ENCODE data around the gene TRIM42.

Gene TRIM42

DNA sequence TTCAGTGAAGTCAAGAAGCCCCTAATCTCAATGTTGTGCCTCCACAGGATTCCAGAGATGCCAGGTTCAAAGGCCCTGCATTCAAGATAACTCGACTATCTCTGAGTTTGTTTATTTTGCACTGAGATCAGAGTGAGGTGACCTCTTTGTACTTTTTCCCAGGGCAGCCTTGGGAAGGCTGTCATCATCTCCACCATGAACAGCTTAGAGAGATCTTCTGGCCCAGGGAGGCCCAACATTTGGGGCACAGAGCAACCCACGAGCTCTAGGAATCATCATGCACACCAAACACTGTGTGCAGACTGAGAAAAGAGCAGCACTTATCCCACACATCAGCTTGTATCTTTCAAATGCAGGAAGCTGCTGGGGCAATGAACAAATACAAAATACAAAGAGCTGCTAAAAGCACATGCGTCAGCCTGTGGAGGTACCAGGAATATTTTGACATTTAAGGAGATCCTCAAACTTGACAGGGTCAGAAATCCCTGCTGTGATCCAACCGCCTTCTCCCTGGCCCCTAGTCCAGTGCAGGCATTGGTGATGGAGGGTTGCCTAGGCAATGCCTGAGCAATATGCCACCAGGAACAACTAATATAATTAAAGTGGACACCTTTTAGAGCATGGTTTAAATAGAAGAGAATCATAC lies 33.6 kb downstream of the TRIM42 start:
- no peak for DNase-seq

DNA sequence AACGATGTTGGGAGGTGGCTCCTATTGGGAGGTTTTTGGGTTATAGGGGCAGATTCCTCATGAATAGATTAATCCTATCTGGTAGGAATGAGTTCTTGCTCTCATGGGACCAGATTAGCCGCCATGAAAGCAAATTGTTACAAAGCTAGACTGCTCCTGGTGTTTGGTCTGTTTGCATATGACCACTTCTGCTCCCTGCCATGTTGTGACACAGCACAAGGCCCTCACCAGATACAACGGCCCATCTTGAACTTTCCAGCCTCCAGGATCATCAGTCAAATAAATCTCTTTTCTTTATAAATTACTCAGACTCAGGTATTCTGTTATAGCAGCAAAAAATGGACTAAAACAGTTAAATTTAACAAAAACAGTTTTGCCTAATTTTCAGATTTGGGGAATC lies 34.4 kb downstream of the TRIM42 start:
- no peak for DNase-seq

DNA sequence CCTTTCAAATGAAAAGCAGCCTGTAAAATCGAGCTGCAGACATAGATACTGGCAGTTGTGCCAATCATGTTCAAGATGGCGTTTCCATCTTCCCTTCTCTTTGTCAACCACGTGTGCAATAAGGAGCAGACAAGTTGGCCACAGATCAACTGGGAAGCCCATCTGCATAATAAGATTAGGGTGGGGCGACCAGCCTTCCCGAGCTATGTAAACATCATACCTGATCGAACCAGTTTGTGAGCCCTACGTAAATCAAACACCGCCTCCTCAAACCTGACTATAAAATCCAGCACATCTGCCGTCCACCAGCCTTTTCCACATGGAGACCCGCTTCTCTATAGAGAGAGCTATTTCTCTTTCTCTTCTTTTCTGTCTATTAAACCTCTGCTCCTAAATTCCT lies 37.2 kb downstream of the TRIM42 start:
- no peak for DNase-seq

DNA sequence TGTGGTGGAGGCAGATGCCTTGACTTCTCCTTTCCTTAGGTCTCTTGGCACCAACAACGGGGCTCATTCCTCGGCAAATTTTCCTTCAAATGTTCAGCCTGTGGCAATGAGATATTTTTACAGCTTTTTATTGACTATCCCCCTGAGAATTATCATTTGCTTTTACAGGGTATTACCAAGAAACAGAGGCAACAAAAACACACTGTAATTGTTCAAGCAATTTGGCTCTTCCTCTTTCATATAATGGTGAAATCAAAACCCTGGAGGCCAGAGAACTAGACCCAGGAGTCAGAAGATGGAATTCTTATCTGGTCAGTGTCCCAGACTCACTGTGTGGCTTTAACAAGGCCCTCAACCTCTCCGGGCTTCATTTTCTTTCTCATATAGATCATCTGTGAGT lies 40.1 kb downstream of the TRIM42 start:
- DNase-seq = no peak

DNA sequence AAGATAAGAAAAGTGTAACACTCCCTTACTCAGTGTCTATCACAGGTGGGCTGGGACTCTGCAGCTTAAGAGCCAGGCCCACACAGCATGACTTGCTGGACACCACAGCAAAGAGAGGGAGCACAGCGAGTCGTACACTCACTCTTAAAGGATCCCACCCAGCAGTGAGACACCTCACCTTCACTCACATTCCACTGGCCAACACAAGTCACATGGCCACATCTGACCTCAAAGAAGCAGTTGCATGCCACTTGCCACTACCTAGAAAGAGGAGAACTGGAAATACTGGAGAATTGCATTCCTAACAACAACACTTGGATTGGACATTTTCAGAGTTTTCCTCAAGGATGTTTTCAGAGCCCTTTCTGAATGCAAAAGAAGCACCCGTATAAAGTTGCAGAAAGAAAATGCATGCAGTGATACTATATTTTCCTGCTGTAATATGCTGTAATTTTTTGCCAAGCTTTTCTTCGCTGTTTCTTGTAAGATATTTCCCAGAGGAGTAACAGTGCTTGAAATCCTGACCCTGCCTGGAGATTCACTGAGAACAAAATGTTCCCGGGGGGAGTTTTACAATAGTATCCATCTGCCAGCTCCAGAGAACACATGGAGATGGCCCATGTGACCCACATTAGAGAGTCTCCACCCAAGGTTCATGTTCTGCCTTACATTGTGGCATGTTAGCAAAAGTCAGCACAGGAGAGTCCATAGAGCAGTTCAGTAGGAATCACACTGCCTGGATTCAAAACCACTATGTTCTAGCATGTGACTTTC lies 42.2 kb downstream of the TRIM42 start:
- no peak for DNase-seq

DNA sequence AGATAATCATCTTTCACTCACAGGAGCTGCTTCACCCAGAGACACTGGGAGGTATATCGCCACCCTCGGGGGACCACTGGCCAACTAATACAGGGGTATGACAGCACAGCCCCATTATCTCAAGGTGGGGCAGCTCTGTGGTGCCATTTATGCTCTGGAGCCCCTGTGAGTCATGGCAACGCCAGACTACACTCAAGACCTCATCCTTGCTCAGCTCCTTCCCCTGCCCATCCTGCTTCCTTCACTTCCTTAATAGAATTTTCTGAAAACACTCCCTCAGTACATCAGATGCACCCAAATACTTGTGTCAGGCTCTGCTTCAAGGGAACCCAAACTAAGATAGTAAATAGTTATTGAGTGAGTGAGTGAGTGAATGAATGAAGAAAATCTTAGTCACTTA lies 45.7 kb downstream of the TRIM42 start:
- no peak for DNase-seq

DNA sequence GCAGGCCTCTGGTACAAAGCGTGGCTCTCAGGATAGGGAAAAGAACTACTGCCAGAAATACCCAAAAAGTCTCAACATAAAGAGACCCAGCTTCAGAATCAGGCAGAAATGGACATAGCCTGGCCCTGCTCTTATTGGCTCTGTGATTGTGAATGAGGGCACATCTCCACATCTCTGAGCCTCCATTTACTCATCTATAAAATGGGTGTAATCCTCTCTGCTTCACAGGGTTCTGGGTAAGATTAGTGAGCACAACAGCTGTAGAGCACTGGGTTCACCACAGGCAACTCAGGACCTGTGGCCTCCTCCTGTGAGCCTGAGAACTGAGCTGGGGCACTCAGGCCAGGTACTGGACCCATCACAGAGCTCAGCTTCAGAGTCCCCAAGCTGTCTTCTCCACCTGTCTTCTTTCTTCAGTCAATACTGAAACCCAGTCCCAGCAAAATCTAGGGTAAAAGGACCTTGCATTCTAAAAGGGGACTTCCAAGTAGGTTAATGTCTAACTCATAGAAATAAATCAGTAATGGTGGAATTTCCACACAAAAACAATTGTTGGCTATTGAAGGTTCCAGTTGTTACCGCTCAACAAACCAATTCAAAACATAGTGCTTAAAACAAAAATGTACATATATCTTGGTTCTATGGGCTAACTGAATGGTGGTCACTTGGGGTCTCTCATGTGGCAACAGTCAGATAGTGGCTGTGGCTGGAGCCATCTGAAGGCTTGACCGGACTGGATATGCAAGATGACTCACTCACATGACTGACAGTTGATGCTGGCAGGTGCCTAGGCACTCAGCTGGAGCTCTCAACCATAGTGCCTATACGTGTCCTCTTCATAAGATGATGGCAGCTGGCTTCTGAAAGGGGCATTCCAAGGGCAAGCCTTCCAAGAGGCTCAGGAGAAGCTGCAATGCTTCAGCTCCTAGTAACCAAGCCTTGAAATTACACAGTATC lies 47.3 kb downstream of the TRIM42 start:
- DNase-seq = no peak

DNA sequence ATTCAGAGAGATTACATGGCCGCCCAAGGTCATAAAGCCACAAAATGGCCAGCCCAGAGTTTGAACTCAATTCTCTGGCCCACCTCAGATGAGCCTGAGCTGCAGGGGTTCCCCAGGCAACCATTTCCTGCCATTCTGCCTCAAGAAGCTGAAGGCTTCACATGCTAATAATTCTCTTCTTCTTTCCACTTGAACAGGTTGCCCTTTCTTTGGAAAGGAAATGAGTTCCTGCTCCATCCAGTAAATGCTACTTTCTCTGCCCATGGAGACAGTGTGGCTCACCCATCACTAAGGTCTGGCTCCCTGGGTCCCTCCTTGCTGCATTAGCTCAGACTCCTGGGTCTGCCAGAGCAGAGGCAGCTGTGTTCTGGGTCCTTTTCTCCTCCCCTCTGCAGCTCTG lies 48.2 kb downstream of the TRIM42 start:
- no peak for DNase-seq

DNA sequence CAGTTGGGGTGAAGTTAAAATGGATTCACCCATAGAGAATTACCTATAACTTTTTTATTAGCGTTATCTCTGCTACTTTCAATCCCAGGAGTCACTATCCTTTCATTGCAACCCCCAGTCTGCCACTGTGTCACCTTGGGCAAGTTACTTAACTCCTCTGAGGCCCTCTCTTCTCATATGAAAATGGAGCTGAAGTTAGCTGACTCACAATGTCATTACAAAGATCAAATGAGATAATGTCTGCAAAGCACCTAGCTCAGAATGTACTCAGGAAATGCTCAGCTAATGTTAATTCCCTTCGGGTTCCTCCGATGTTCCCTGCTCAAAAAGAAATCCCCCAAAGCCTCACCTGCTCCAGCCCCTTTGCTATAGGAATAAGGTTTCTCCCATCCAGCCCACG lies 50.0 kb downstream of the TRIM42 start:
- DNase-seq = no peak

DNA sequence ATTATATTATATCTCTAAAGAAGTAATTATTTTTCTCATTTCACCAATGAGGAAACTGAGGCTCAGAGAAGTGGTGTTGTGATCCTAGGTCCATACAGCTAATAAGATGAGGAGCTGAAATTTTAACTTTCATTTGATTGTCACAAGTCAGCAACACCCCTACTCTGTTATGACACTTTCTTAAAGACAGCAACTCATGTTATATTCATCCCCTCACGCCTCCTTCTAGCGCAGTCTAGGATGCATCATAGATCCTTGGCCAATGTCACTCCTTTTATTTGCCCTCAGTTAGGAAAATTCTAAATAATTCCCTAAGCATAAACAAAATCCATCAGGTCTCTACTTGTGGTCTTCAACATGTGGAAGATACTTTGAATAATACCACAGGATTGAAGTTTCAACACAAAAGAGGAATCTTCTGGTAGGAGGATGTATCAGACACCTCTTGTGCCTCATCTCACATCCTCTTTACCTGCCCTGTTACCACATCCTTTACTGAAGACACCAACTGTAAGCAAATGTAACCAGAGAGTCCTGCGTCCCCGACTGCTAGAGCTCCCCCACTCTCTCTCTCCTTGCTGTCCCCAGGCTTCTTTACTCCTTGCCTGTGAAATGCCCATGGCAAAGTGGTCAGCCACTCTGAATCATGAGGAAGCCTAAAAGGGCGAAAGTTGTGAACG lies 53.7 kb downstream of the TRIM42 start:
- no peak for DNase-seq

DNA sequence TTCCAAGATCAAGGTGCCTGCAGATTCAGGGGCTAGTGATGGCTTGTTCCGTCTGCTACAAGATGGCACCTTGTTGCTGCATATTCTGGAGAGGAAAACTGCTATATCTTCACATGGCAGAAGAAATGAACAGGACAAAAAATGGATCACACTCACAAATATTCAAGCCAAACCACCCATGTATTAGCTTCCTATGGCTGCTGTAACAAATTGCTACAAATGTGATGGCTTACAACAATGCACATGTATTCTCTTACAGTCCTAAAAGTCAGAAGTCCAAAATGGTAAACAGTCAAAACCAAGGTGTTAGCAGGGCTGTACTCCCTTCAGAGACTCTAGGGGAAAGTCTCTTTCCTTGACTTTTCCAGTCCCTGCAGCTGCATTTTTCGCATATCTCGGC lies 55.8 kb downstream of the TRIM42 start:
- DNase-seq = no peak

DNA sequence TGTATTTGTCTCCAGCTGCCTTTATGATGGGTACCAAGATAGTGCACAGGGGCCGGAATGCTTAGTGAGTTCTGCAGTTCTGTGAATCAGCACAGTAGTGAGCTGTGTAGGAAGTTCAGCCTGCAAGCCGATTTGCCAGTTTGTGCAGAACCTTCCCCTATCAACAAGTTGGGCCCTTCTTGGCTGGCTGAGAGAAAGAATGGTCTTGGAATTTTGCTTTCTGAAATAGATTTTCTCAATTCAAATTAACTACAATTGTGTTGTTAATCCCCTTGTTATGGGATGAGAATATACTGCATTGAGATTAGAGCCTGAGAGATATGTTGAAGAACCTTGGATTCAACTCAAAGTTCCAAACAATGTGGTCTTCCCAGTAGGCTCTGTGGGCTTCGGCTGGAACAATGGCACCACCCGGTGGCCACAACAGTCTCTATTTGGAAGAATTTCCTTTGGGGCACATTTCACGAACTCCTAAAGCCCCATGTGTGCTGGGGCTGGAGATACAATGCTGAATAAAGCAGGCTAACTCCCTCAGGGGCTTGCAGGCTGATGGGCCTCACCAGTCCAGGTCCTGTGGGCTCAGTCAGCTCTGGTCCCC lies 59.1 kb downstream of the TRIM42 start:
- peak; percentile 67 for DNase-seq

DNA sequence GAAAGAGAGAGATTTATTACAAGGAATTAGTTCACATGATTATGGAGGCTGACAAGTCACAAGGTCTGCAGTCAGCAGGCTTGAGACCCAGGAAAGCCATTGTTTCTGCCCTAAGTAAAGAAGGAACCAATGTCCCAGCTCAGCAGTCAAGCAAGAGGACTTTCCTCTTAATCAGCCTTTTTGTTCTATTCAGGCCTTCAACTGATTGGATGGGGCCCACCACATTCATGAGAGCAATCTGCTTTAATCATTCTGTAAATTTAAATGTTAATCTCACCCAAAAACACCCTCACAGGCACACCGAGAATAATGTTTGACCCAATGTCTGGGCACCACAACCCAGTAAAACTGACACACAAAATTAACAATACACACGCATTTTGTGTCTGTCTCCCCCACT lies 64.3 kb downstream of the TRIM42 start:
- no peak for DNase-seq

DNA sequence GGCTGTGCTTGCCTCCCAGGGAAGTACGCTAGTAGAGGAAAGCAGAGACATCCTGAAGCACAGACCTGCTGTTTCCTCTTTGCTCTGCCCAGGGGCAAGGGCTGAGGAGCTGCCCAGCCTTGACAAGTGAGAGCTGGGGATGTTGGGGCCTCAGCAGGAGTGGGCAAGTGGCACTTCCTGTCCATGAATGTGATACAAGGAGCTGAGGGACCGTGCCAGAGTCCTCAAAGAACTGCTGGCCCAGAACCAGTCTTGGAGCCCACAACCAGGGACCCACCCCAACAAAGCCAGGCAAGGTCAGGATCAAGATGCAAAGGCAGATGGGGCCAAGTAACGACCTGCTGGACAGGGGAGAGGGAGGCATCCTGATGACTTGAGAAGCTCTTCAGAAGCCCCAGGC lies 70.3 kb downstream of the TRIM42 start:
- no peak for DNase-seq

DNA sequence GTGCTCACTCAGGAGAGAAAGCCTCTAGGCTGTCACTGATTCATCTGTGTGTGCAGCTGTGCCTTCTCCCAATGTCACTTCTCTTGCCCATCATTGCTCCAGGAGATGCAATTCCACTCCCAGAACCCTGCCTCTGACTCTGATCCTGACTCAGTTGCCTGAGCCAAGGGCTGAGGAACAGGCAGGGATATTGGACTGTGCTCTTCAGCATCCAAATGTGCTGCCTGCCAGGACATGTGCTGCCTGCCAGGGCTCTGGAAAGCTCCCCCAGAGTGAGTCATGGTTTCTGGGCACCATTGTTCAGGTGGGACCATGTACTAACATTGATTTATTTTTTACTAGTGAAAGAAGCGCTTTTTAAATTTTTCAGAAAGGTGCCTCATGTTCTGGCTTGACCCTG lies 71.0 kb downstream of the TRIM42 start:
- DNase-seq = no peak

All from NCI-H1694 treated with DMSO at 0.1 percent for 48 hours (cell line).